GM18499 (cell line): ENCODE measurements around the gene BMP7.

Experiments used
- ATAC-seq: cut with Tn5 transposase; IDR thresholded peaks from one replicate; pipeline ENCODE4 v1.9.1; 2021; ENCODE audit warnings: moderate number of reproducible peaks; ENCODE audit not compliant: insufficient read depth, unreplicated experiment

BMP7 gene

DNA sequence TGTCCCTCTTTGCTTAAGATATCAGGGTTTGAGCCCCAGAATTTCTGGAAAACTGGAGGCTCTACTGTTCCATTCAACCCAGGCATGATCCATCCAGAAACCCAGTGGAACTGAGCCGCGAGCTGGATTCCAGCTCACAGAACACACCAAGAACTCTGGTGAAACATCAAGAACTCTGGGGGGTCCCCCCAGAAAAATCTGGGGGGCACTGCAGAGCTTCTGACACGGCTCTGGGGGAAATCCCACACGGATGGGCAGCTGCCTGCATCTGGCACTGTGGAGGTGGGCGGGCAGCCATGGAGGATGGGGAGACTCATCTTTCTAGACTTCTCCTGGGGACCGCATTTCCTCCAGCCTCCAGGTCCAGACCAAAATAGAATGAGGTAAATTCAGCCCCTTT is 51.0 kb downstream of the BMP7 start:
- no peak for ATAC-seq

DNA sequence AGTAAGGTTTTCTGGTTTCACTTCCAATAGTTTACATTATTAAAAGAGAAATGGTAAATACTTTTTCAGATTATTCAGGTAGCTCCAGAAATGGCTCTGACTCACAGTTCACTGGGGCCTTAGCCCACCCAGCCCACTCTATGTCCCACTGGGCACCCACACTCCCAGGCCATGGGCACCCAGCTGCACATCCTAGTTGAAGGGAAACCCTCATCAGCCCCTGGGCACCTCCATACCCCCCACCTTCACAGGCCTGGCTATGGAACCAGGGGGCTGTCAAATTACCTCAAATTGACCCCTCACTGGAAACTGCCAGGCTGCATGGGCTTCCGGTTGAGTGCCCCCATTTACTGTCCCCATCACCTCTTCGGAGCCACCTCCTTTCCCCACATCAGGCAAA is 51.5 kb downstream of the BMP7 start:
- ATAC-seq: no peak

GRCh38 chr20:57214427-57214826 is 52.0 kb downstream of the BMP7 start:
- no peak for ATAC-seq

DNA sequence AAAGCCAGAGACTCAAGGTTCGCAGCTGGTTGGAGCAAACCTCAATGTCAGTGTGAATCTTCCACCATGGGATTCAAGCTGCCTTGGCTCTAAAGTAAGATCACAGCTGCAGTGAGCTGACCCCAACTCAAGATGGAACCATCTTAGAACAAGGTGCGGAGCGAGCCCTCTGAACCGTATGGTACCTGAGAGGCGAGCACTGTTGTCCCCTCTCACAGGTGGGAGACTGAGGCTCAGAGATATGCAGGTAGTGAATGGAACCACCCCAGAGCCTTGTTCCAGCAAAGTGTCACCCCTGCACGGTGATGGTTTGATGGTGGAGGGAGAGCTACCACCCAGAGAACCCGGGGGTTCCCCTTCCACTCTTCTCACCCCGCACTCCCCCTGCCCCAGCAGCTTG is 52.5 kb downstream of the BMP7 start:
- no peak for ATAC-seq

DNA sequence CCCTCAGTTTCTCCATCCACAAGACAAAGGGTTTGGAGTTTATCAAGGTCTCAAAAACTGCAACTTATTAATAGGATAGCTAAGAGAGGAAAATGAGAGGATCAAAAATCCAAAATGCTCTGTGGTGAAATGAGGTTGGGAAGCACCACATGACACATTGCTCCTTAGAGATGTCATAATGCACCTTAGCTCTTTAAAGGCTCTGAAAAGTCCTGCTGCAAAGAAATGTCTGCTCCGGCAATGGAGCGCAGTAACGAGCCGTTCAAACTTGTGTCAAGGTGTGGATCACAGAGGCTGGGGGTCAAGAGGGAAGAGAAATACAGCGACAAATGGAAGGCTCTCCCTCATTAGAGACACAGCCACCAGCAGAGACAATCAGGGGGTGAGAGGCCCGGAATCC is 53.1 kb downstream of the BMP7 start:
- ATAC-seq: no peak

GRCh38 chr20:57212534-57213276 is 53.7 kb downstream of the BMP7 start:
- ATAC-seq: no peak

DNA sequence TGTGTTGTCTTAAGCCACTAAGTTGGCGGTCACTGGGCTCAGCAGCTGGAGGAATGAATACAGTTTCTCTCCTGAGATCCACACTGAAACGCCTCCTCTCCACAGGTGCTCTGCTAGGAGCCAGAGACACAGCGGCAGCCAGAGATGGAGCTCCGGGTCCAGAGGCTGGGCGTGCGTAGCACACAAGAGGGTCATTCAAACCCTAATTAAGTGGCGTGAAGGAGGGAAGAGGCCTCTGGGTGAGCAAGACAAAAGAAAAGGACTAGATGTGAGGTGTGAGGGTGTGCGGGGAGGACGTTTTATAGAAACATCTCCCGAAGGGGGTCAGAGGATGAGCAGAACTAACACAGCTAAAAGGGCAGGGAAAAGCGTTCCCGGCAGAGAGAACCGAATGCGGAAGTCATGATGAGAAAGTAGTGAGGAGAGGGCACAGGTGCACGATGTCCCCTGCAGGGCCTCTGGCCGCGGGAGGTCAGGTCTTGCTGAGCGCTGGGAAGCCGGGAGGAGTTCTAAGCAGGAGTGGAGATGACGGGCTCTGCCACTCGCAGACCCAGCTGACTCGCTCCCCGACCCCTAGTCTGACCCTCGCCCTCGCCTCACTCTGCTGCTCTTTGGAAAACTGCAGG is 54.4 kb downstream of the BMP7 start:
- no peak for ATAC-seq

DNA sequence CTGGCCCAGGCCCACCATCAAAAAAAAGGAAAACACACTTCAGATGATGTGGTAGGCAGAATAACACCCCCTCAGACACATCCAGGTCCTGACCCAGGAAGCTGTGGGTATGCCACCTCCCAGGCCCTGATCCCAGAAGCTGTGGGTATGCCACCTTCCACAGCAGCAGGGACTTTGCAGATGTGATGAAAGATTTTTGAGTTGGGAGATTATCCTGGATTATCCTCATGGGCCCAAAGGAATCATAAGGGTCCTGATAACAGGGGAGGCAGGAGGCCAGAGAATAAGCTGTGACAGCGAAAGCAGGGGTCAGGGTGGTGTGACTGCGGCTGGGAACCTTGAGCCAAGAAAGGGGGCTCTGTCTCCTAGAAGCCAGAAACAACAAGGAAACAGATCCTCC is 55.0 kb downstream of the BMP7 start:
- no peak for ATAC-seq

DNA sequence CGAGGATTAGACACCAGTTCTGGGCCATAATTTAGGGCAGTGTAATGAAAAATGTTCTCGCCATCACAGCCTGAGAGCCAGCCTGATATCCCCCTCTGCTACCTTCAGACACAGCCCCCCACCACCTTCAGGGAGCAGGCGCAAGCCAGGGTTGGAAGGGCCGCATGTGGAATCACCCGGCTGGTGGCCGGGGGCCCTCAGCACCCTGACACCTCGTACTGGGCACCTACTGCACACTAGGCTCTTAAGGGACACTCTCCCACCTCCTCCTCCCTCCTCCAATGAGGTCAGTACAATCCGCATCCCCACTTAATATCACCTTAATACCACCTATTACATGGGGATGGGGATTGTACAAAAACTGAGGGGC is 55.5 kb downstream of the BMP7 start:
- no peak for ATAC-seq

DNA sequence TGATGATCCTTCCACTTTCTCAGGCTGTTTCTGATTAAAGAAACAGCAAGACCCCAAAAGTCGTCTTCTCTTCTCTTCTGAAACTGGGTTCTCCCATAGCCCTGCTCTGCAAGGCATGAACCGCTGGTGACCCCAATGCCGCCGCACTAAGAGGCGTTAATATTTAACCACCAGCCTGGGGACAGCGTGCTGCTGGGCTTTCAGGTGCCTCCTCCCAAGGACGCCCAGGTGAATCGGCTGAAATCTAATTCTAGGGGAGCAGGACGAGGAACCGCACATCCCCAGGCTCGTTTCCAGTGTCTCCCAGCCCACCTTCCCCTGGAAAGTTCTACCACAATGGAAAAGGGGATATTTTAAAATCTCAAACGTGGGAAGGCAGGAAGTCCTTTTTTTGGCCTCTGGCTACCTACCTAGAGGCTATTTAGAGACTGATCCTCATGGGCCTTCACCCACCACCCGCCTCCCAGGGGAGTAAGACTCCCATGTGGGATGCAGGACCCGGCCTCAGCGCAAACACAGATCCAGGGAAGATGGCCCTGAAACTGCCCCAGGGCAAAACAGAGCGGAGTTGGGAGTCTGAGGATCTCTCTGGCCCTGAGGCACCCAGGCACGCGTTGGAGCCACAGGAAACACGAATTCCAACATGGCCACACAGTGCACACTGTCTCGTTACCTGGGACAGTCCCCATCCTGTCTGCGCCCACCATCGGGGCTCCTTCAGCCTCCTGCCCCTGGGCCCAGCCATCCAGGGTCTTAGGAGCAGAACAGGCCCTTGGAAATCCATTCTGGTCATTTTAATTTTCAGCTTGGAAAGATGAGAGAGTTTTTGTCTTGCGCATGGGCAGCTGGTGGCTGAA is 56.2 kb downstream of the BMP7 start:
- ATAC-seq: no peak

DNA sequence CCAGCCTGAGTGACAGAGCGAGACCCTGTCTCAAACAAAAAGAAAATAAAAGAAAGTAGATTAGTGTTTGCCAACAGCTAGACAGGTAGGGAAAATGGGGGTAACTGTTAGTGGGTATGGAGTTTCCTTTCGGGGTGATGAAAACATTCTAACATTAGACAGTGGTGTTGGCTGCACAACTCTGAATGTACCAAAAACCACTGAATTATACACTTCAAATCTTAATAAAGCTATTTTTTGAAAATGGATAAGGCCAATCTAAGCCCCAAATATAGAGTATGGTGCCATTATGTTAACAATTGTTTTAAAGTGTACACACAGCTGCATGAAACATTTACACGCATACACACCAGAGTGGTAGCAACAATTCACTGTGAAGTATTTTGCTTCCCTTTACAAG is 57.0 kb downstream of the BMP7 start:
- ATAC-seq: no peak

DNA sequence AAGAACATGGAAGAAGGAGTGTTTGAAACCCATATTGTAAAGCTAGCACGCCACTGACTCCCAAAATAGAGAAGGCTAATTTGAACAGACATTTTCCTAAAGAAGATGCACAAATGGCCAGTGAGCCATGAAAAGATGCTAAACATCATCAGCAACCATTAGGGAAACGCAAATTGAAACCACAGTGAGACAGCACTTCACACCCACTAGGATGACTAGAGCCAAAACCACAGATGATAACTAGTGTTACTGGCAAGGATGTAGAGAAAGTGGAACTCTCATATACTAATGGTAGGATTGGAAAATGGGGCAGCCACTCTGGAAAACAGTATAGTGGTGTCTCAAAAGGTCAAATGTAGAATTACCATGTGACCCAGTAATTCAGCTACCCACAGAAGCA is 58.2 kb downstream of the BMP7 start:
- ATAC-seq: no peak

DNA sequence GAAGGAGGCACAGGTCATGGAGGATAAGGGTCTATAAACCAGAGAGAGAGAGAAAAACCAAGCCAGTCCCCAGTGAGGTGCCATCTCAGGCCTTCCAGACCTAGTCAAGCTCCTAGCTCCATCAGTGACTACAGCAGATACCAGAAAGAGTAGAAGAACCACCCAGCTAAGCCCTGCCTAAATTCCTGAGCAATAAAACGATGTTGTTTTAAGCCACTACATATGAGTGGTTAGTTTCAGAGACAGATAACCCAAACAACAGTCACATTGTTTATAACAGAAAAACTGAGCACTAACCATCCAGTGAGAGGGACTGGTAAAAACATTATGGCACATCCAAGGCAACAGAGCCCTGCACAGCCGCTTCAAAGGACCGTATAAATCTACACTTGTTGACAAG is 59.2 kb downstream of the BMP7 start:
- ATAC-seq: no peak

DNA sequence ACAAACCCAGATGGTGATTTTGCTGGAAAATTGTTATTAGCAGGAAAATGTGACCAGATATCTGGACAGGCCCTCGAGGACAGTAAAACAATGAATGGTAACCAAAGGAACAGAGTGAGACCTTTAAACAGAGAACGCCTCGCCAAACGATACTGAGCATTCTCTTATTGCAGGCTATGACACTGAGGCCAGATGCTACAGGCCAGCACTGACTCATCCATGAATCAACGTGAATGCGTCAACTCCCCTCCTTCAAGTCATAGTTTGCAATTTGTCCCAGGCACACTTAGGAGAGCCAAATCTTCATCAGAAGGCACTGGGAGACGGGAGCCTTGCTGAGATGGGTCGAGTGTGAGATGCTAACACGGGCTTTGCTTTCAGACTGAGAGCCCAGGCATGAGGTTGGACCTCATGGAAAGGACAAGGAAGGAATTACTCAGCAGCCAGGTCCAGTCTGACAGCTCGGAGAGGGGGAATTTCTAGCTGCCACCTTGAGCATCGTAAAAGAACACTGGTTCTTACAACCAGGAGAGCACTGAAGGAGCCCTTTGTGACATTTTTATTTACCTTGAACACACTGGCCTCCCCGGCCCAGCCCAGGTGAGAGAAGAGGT is 60.7 kb downstream of the BMP7 start:
- no peak for ATAC-seq

GRCh38 chr20:57203986-57204385 is 62.5 kb downstream of the BMP7 start:
- no peak for ATAC-seq

GRCh38 chr20:57203204-57203603 is 63.2 kb downstream of the BMP7 start:
- ATAC-seq: no peak

DNA sequence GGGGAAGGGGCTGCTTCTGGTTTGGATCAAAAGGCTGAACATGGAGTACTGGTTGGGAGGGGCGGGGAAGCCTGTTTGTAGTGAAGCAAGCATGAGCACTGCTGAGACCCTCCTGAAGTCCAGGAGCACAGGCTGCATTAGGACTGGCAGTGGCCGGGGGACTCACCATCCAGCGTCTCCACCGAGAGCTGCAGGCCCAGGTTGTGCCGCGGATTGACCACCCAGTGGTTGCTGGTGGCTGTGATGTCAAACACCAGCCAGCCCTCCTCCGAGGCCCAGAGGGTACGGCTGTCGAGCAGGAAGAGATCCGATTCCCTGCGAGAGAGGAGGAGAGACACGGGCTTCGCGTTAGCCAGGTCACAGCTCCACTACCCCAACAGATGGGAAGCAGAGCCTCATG is 64.1 kb downstream of the BMP7 start:
- no peak for ATAC-seq

DNA sequence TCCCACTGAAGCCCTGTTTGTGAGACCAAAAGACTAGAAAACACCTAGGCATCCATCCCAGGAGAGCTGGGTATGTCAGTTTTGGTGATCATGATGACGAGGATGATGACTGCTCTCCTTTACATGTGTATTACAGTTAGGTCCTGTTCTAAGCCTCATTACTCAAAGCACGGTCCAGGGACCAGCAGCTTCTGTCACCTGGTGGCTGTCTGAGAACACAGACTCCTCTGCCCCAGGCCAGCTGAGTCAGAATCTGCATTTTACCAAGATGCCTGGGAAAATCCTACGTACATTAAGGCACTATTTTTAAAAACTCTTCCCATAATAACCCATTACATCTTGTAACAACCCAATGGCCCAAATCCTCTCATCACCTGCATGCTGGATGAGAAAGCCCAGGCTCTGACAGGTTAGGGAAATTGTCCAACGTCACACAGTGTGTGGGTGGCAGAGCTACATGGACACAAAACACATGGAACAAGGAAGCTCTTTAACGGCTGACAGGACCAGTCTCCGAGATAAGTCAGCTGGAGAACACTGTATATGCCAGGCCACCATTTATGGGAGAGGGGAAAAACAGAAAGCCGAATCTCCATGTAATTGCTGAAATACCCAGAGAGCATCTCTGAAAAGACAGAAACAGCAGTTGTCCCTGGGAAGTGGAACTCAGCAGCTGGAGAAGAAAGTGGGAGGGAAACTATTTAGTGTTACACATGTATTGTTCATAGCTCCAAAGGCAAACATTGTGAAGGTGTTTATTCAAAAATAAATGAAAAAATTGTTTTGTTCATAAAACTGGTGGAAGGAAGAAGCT is 65.4 kb downstream of the BMP7 start:
- no peak for ATAC-seq

GRCh38 chr20:57199656-57200405 is 66.6 kb downstream of the BMP7 start:
- no peak for ATAC-seq
